HG03103 (cell line): ENCODE results near the gene ADPRM.
"Not testable (repeated sequence)": the region's sequence is repeated elsewhere in the genome, so short reads cannot be mapped to it uniquely, and the experiment has no call there.

Experiments
- ATAC-seq: cut with Tn5 transposase; IDR thresholded peaks from one replicate; pipeline ENCODE4 v1.9.1; 2021; ENCODE audit warnings: low read depth; ENCODE audit not compliant: unreplicated experiment

The ADPRM gene

DNA sequence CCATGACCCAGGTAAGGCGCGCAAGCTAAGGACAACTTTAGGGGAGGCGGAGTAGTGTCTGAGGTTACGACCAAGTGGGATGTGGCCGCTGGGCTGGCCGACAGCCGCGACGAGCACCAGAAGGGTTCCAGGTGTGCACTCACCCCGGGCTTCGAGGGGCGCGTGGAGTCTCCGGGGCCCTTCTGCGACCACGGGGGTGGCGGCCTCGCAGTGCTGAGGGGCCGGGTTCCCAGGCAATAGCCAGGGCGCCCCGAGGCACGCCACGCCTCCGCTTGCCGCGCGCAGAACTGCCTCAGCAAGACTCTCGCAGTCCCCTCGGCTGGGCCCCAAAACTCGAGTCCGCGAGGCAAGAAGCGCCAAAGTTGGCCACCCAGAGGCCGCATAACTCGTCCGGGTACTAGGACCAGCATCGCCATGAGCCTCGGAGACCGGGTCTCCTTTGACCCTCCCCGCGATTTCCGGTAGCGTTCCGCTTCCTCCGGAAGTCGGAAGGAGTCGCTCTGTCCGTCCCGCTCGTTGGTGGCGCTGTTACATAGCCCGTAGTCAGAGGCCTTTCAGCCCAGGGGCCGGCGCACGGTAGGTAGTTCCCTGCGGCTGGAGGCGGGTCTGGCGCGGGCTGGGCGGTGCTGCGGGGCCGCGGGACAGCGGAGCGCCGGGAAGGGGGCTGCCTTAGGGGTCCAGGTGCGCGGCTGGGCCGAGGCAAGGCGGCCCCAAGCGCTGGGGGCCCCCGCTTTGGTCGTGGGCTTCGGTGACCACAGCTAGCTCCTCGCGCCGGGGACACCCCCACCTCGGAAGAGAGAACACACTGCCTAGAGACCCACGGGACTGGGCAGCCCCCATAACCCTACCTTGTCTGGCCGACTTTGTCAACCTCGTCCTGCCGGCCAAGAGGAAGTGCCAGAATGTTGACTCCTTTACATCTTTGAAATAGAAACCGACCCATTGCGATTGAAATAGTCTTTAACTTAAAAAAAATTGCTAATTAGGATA lies at the start of gene ADPRM, which contains the start of gene SCO1:
Gene ADPRM (plus strand): TSS at position 503 of the 990 bp plus-strand sequence. CDS start 7,333 bp downstream, outside the sequence.
Gene SCO1 (minus strand): TSS at position 442 of the 990 bp plus-strand sequence. CDS start 26 bp downstream, at position 416.
- ATAC-seq, result peak; percentile 97

- no peak for ATAC-seq
These were observed 49.0 kb upstream of the ADPRM start for GRCh38 chr17:10648381-10648780.

DNA sequence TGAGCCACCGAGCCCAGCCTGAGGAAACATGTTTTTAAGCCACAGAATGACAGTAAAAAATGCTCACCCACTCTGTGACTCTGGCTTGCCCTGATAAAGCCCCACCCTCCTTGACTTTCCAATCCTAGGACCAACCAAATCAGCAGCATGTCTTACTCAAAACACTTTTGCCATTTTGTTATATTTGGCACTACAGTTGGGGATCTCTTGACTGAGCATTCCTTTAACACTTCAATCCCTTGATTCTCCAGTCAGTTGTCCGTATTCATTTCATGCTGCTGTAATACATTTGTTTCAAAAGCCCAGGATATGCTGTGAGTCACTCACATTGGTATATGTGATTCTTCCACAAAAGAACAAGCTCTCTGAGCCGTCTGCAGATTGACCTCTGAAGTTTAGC lies 48.4 kb upstream of the ADPRM start:
- no peak for ATAC-seq

DNA sequence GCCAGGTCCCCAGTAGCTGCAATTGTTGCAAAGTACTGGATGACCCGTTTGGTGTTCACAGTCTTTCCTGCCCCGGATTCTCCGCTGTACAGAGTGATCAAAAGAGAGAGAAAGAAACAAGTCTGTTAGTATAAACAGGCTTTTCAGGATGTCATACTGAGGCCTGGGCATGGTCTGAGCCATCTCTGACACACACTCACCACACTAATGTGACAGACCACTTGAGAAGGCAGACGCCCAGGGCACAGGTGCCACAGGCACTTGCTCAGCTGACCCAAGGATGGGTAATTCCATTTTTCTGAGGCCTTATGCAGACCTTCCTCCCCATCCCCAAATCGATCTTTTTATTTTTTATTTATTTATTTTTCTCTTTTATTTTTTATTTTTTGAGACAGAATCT lies 47.8 kb upstream of the ADPRM start:
- ATAC-seq, result no peak

DNA sequence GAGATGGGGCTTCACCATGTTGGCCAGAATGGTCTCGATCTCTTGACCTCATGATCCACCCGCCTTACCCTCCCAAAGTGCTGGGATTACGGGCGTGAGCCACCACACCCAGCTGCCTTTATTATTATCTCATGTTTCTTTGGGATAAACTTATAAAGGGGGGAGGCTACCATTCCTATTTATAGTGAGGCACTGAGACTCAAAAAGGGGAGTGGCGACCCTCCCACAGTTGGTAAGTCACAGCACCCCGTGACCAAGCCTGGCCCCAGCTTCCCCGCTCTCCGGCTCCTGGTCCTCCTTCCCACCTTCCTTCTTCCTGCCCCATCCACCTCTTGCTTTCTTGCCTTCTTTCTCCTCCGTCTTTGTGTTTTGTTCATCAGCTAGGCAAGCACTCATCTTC lies 45.5 kb upstream of the ADPRM start:
- no peak for ATAC-seq

GRCh38 chr17:10652984-10653659 lies 44.3 kb upstream of the ADPRM start:
- ATAC-seq, result no peak

- ATAC-seq, result no peak
These were observed 43.4 kb upstream of the ADPRM start for GRCh38 chr17:10653987-10654386.

- no peak for ATAC-seq
These were observed 40.2 kb upstream of the ADPRM start, which contains the start of gene MYH3 for GRCh38 chr17:10657148-10657547. TSS of gene MYH3 (minus strand) at chr17:10657309. CDS start at chr17:10655064, 2,245 bp downstream.

- ATAC-seq, result no peak
These were observed 39.5 kb upstream of the ADPRM start for GRCh38 chr17:10657879-10658278.

DNA sequence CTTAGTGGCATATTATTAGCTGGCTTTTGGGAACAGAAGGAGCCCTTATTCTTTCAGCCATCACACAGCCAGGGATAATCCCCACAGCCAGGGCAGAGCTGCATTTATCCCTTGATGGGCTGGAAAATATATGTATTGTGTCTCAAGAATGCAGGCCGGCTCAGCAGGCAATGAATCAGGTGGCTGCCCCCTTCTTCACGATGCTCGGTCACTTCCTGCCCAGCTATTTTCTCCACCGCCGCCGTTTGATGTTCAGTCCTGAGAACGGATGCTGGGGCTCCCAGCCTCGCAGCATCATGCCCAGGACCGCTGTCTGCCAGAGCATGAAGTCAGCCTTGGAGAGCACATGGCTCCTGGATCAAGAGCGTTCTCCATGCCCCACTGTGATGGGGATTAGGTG lies 36.0 kb upstream of the ADPRM start:
- no peak for ATAC-seq

- ATAC-seq, result no peak
These were observed 34.2 kb upstream of the ADPRM start for GRCh38 chr17:10663231-10663630.

- no peak for ATAC-seq
These were observed 32.8 kb upstream of the ADPRM start for GRCh38 chr17:10664571-10664970.

DNA sequence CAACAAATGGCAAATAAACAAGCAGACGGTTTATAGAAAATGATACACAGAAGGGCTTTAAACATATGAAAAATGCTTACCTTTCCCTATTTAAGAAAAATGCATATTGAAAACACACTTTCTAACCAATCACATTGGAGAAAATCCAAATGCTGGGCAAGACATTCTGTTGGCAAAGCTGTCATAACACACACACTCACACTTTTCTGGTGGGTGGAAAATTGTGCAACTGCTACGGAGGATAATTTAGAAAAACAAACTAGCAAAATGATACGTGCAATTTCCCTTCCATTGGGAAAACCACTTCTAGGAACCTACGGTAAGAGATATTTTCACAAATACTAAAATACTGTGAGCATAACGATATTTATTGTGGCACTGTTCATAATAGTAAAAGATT lies 30.5 kb upstream of the ADPRM start:
- no peak for ATAC-seq

GRCh38 chr17:10668775-10669174 lies 28.6 kb upstream of the ADPRM start:
- no peak for ATAC-seq

DNA sequence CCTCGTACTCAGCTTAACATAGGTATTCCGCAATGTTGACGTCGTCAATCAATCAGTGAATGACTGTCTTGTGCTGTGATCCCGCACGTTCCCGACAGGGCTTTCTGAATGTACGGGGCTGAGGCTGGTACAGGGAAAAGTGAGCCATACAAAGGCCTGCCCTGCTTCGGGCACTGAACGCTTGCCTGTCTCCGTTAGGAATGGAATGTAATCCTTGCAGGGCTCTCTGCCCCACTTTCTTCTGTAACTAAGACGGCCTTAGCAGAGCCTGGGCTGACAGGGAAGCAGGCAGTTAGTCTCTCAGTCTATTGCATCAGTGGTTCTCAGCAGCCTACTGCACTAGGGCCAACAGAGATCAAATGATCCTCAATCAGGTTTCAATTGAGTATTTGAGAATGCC lies 24.1 kb upstream of the ADPRM start:
- no peak for ATAC-seq

- no peak for ATAC-seq
These were observed 22.7 kb upstream of the ADPRM start for GRCh38 chr17:10674704-10675103.

DNA sequence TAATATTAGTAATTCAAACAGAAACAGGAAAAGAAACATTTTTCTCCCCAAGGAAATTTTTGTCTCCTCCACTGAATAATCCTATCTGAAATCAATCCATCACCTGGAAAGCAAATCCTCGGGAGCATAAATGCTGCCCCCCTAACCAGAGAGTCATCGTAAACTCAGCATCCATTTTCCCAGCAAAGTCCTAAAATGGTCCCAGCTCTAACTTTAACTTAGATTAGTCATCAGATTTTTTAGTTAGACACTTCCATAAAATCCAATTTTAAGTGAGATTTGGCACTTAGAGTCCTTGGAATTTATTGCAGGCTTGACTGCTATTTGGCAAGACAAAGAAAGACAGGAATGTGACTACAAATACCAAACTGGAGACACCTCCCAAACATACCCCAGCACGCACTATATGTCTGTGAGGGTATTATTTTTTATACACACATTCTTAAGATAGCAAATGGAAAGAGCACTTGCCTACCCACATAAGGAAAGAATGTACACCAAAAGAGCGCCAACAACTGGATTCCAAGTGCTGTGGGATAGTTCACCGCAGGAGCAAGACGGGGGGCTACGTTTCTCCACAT lies 15.4 kb upstream of the ADPRM start:
- ATAC-seq, result no peak

GRCh38 chr17:10683853-10684252 lies 13.5 kb upstream of the ADPRM start:
- ATAC-seq, result no peak

GRCh38 chr17:10687499-10687898 lies 9.9 kb upstream of the ADPRM start:
- no peak for ATAC-seq

DNA sequence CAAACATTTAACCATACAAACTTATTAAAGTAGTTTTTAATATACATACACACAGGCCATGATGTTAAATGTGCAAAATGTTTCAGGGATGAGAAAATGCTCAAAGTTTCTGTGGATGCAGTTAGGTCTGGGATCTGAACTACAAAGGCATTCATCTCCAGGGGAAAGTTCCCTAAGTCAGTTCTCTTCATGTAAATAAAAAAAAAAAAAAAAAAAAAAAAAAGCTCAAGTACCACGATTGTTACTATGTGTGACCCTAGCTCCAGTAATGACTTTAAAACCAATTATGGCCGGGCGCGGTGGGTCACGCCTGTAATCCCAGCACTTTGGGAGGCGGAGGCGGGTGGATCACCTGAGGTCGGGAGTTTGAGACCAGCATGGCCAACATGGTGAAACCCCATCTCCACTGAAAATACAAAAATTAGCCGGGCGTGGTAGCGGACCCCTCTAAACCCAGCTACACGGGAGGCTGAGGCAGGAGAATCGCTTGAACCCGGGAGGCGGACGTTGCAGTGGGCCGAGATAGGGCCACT lies 1.5 kb upstream of the ADPRM start:
- ATAC-seq, result not testable (repeated sequence)
